Measurements from ENCODE around the gene TMOD1. TPM values are rescaled to one million over a fixed set of nuclear protein-coding genes. Genes with fewer than 3 reads are reported as not detected.

TMOD1 gene
- polyA plus RNA-seq, 1 donor: 145 TPM

GRCh38 chr9:97548819-97549540, 47.5 kb downstream of the TMOD1 start:
- DNase-seq: no peak

GRCh38 chr9:97550386-97550785, 48.9 kb downstream of the TMOD1 start:
- DNase-seq: no peak

GRCh38 chr9:97551308-97551707, 49.8 kb downstream of the TMOD1 start:
- DNase-seq: no peak

GRCh38 chr9:97553141-97553540, 51.7 kb downstream of the TMOD1 start:
- DNase-seq: no peak

DNA sequence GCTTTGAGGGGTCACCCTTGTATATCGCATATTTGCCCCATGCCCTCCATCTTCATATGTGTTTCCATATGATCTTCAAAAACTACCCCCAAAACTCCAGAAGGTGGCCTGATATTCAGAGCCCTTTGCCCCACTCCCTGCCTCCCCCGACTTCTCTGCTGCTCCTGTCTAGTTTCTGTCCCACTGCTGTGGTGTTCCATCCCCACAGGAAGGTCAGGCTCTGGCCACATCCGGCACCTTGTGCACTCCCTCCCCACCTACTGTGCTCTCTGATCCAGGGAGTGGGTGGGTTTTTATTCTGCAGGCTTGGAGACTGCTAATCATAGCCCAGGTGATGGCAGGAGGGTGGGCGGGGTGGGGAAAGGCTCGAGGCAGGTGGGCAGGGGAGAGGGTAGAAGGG, 52.4 kb downstream of the TMOD1 start:
- no peak for DNase-seq

- DNase-seq: no peak
Measured at GRCh38 chr9:97554566-97555075, 53.2 kb downstream of the TMOD1 start.

DNA sequence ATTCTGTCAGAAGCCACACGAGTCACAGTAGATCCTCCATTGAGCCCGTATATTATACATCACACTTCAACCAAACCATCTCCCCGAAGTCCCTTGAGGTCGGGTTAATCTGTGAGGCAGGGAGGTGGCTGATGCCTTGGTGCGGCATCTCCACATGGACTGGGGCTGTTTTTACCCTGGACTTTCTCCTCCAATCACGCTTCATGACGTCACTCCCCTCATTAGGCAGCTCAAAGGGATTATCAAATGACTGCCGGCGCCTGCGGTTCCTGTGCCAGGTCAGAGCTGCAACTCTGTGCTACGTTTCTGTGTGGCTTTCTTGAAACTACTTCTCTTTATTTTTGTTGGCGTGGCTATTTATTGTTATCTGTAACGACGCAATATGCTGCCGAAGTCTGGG, 53.7 kb downstream of the TMOD1 start:
- no peak for DNase-seq

- DNase-seq: no peak
Measured at GRCh38 chr9:97556036-97556720, 54.7 kb downstream of the TMOD1 start.

- DNase-seq: no peak
Measured at GRCh38 chr9:97556721-97557605, 55.5 kb downstream of the TMOD1 start.

GRCh38 chr9:97557606-97558095, 56.2 kb downstream of the TMOD1 start:
- no peak for DNase-seq

- no peak for DNase-seq
Measured at GRCh38 chr9:97558701-97559101, 57.2 kb downstream of the TMOD1 start.

DNA sequence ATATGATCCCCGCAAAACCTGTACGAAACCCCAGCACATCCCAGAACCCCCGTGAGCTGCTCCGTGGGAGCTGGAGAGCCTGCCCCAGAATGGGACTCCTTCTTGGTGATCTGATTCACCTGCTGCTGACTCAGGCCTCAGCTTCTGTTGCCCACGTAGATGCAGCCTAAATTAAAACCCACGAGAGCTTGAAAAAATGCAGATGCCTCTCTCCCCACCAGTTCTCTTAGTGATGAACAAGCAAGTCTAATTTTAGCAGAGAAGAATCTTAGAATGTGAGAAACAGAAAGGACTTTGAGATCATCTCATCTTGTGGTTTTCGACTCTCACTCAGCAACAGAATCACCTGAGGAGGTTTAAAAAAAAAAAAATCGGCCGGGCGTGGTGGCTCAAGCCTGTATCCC, 57.6 kb downstream of the TMOD1 start:
- no peak for DNase-seq

GRCh38 chr9:97560154-97560553, 58.7 kb downstream of the TMOD1 start:
- DNase-seq: no peak

GRCh38 chr9:97560851-97561250, 59.4 kb downstream of the TMOD1 start:
- no peak for DNase-seq

GRCh38 chr9:97561501-97561900, 60.0 kb downstream of the TMOD1 start:
- no peak for DNase-seq

GRCh38 chr9:97562542-97562941, 61.1 kb downstream of the TMOD1 start:
- DNase-seq: no peak

- DNase-seq: no peak
Measured at GRCh38 chr9:97563458-97564135, 62.1 kb downstream of the TMOD1 start.

DNA sequence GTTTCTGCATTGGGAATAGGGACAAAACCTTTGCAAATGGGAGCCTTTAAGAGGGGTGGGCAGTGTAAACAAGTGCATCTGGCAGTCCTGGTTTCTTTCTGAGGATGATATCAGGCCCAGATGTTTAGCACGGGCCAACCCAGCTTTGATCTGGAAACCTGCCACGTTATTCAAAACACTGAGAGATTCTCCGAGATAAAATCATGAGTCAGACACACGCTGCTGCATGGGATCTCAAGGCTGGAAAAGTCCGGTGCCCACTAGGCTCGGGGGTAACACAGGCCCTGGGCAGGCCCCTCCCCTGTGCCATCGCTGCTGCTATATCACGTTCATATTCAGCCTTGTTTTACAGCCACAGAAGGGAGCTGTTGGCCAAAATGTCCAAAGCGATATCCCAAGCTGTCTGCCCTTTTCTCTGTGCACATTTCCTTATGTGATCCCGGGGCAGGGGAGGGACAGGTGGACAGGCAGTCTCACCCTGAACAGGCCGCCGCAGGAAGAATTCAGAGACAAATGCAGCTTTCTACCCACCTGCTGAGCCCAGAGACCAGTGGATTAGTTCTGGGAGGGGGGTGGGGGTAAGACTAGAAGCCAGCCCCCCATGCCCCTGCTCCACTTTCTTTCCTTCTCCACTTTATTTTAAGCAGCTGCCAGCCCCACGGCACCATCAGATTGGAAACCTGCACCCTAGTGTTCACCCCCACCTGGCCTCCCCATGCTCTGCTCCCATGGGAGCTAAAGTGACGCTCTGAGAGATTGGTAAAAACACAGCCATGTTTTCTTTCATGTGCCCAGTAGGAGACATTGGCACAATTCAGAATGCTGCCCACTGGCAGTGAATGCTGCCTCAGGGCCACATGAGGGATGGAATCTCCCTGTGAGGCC, 63.1 kb downstream of the TMOD1 start:
- no peak for DNase-seq

DNA sequence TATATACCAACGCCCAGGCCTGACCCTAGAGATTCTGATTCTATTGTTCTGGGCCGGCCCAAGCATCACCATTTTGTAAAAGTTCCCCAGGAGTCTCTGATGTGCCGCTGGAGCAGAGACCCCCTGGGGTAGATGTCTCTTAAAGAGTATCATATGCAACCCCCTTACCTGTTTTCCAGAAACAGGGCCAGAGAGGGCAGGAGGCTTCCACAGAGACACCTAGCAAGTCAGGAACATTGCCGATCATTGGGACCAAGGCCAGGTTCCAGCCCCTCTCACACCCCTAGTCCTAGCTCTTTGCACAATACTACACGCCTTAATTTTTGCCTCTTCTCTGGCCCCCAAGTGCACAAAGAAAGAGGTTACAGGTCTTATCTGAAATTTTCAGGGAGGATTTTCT, 63.8 kb downstream of the TMOD1 start:
- no peak for DNase-seq

GRCh38 chr9:97567182-97567893, 65.9 kb downstream of the TMOD1 start:
- no peak for DNase-seq

- DNase-seq: no peak
Measured at GRCh38 chr9:97567894-97568202, 66.4 kb downstream of the TMOD1 start.

Measured in hindlimb muscle (tissue), 1 donor.